Stimulated activated CD4-positive, alpha-beta T cell treated with anti-CD3 and anti-CD28 coated beads, TNF-alpha, amount 100 ng/mL, for 24 hours (primary cell): Measurements from ENCODE around the gene RASGRF1.
"Not testable (repeated sequence)": the region's sequence is repeated elsewhere in the genome, so short reads cannot be mapped to it uniquely, and the experiment has no call there.

Experiments
- DNase-seq, 3 experiments: peaks; one replicate each; pipeline ENCODE4 v3.0.0-alpha.2; 2020; ENCODE audit warnings: low read depth in 3 of 3

Gene RASGRF1

DNA sequence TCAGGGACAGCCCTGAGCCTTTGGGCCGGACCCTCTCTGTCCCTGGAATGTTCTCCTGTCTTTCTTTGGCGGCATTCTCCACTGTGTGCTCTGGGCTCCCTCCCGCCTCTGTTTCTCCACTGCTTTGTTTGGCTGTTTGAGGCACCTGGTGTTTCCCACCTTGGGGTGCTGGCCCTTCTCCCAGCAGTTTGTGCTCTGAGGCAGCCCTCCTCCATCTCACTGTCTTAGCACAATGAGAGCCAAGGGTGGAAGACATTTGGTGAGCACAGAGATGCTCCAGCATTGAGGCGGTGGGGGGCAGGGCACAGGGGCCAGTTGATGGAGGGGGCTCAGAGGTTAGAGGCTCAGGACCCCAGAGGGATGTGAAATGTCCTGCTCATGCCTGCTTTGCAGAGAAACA, 54.3 kb downstream of the RASGRF1 start:
- no peak for DNase-seq

DNA sequence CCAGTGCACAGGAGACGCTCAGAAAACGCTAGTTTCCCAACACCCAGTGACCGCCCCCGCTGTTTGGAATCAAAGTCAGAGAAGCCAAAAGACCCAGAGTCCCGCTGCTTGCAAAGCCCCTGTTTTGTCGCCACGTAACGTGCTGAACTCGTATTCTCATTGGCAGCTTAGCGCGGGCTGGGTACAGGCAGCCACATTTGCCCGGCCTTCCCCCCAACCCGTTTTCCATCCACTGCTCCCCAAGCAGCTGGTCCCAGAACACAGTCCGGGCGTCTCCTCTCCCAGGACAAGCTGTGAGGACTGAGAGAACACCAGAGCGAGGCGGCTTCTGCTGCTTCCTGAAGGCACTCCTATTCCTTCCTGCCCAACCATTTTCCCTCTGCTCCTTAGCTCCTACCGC, 54.8 kb downstream of the RASGRF1 start:
- DNase-seq = no peak

DNA sequence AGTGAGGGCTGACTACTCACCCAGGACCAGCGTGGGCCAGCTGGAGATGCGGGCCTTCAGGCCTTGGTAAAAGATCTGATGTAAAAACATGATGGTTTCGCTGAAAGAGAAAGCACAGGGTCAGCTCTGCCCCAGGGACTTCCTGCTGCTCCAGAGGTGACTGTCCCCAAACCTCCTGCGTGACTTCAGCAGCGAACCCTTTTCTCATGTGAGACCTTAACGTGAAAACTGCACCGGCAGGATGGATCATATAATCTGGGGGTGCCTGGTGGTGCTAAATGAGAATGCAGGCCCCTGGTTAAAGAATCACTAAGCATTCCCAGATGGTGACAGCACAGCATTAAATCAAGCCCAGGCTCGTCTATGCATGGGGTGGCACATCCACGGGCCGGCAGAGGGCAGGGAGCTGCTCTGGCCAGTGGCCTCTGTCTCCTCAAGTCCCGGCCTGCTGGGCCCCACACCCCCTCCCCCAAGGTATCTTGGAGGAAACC, 55.4 kb downstream of the RASGRF1 start:
- no peak for DNase-seq

DNA sequence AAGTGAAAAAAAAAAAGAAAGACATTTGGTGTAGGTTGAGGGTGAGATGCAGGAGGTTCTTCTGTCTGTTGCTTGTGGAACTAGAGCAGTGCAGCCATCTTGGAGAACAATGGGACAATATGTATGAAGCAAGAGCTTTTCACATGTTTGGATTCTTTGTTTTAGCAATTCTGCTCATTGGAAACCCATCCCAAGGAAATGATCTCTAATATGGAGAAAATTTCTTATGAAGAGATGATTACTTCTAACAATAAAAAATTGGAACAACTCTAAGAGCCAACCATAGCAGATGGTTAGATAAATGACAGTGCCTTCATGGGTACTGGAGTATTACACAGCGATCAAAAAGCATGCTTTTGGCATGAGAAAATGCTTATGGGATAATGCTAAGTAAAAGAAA, 56.3 kb downstream of the RASGRF1 start:
- no peak for DNase-seq

DNA sequence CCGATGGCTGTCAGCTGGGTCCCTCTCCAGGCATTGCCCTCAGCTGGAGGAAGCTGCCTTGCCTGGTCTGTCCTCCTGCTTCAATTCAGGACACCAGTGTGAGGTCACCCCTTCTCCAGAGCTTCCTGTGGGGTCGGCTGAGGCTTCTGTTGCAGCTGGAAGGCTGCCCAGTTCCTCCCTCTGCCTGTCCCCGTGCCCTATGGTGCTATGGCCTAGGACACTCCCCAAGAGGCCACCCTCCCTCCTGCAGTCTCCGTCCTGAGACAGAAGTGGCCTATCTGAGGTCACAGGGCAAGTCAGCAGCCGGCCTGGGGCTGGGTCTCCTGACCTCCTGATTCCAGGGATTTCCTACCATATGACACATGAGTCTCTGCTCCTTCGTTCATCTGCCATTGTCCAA, 57.9 kb downstream of the RASGRF1 start:
- DNase-seq = no peak

DNA sequence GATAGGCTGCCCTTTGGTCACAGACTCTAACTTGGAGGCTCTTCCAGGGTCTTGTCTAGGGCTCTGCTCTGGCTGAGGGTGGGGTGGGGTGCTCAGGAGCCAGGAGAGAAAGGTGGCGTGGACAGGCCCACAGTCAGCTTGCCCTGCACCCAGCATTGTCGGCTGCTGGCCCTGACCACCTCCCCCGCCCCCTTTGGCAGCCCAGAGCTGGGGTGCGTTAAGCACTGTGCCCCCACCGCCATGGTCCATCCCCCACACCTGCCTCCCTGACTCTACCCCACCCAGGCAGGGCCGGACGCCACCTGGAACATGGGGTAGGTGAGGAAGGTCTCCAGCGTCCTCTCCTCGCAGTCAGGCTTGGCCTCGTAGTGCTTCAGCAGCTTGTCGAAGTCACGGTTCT, 58.8 kb downstream of the RASGRF1 start:
- DNase-seq = no peak

DNA sequence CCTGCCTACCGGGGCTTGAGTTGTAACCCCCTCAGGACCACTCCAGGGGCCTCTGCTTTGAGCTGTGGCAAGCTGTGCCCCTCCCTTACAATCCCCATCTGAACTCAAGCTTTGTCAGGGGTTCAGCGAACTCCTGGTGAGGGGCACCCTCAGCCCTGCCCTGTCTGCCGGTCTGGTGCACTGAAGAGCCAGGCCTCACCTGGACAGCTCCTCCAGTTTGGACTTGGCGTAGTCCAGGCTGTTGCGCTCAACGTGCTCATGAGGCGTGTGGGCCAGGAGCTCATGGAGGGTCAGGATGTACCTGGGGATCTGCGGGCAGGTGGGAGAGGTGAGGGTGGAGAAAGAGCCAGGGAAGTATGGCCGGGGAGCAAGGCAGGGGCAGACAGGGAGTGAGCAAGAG, 59.4 kb downstream of the RASGRF1 start:
- DNase-seq = no peak

DNA sequence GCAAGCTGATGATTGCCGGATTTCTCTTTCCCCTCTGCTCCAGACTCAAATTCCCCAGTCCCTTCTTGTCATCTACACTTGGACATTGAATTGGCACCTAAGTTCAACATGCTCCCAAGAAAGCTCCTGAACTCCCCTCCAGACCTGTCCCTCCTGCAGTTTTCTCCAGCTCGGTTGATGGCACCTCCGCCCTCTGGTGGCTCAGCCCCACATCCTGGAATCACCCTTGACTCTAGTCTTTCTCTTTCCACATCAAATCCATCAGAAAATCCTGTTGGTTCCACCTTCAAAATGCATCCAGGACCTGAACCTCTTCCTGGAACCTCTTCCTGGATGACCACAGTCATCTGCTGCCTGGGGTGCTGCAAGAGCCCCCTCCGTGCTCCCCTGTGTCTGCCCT, 60.1 kb downstream of the RASGRF1 start:
- no peak for DNase-seq

DNA sequence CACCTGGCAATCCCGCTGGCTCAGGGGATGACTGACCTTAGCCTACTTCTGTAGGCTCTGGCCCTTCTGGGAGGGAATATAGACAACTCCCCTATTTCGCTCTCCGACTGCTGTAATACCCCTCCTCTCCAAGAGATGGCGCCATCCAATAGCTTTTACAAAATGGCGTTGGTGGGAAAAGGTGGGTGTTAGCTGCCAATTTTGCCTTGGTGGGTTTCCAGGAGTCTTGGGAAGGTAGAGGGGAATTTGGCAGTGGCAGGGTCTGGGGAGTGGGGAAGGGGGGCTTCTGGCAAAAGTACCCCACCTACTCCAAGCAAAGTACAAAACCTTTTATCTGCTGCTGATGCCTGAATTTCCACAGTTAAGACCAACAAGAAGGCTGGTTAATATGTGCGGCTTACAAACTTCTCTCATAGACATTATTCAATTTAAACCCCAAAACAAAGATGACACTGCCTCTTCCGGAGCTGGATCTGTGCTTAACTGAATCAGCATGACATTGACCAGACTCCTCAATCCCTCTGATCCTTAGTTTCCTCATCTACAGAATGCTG, 62.1 kb downstream of the RASGRF1 start:
- DNase-seq = peak in 1 of 3 experiments; percentile 27

DNA sequence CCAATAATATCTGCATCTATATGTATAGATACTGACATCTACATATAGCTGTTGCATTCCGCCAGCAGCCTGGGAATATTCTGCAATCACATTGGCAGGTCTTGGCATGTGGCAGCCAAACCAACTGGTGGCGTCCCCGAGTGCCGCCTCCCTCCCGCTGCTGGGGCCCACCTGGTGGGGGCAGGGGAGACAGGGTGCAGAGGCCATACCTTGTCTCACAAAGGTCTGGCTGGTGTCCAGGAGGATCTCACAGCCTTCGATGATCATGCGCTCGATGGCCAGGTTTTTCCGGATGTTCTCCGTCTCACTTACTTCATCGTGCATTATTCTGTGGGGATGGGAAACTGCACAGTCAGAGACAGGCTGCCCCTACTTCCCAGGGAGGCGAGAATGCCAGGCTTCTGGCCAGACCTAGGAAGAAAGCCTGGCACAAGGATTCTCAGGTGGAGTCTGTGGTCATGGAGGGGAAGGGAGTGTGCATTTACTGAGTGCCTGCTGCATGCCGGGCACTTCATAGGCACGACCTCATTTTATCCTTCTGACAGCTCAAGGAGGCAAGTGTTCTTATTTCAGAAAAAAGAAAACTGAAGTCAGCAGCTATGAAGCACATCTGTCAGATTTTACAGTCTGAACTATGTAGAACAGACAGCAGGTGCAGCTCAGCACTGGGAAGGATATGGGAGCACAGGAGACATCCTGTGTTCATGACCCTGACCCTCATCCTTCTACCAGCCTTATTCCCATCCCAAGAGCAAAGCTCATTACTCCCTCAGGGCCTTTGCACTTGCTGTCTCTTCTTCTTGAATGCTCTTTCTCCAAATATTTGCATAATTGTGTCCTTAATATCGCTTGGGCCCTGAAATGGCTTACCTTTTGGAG, 62.8 kb downstream of the RASGRF1 start:
- DNase-seq = no peak

DNA sequence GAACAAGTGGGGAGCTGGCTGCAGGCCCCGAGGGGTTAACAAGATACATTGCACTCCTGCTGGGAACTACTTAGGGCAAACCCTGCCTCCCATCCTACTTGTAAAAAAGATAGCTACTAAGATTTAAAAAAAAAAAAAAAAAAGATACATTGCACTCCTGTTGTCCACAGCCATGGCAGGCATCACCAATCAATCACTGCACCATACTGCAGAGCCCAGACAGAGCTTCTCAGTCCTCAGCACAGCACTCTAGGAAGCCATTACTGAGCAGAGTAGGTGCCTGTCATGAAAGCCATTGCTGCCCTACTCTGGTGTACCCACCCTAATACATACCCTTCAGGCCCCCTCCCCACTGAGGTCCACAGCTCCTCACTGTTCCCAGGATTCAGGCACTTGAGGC, 64.8 kb downstream of the RASGRF1 start:
- DNase-seq = no peak

DNA sequence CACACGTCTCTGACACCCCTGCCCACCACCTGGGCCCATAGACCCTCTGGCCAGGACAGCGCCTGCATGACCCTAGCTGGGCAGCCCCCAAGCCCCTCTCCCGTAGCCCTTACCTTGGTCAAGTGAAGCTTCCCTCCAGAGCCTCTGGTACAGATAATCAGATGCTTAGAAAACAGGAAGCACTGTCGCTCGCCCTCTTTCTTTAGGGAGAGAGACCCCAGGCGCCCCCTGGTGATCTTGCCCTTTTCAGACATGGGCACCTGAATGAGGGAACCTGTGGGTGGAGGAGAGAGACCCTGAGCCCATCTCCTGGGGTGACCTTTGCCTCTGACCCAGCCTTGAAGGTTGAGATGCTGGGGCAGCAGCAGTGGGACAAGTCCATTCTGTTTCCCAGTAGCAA, 65.4 kb downstream of the RASGRF1 start:
- DNase-seq = no peak

DNA sequence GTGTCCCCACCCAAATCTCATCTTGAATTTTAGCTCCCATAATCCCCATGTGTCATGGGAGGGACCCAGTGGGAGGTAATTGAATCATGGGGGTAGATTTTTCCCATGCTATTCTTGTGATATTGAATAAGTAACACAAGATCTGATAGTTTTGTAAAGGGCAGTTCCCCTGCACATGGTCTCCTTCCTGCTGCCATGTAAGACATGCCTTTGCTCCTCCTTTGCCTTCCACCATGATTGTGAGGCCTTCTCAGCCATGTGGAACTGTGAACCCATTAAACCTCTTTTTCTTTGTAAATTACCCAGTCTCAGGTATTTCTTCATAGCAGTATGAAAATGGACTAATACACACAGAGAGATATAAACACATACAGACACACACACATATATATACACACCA, 66.1 kb downstream of the RASGRF1 start:
- not testable (repeated sequence) for DNase-seq

DNA sequence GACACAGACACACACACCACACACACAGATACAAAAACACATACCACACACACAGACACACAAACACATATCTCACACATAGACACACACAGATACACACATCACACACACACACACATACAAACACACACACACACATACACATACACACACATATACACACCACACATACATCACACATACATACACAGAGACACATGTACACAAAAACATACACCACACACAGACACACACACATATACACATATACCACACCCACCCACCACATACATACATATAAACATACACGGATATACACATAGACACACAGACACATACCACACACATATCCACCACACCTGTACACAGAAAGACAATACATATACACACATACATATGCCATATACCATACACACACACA, 66.7 kb downstream of the RASGRF1 start:
- DNase-seq = no peak

DNA sequence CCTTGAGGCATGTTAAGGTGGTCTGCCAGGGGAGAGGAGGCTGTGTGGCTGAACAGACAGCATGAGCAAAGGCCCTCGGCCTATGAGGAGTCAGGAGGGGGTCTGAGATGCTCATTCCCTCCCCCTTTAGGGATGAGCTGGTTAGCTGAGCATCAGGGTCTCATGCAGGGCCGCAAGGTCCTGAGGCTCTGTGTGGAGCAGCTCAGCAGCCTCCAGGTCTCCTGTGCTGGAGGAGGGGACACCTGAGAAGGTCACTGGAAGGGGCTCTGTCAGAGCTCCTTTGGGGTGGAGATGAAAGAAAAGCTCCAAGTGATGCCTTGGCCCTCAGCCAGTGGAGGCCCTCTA, 67.1 kb downstream of the RASGRF1 start:
- DNase-seq = no peak

DNA sequence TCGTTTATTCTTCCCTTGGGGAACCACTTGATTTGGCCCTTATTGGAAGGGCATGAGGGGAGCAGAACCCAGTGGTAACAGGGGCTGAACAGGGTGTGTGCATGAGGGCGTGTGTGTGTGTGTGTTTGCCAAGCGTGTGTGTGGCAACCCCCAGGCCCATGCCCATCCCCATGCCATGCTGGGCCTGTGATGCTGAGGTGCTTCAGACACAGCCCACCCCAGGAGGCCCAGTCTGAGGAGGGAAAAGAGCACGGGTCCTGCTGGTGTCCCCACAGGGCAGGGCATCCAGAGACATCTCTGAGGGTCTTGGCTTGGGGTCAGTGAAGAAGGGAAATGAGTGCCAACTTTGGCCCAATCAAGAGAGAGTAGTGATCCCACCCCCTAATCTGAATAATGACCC, 71.6 kb downstream of the RASGRF1 start:
- no peak for DNase-seq

DNA sequence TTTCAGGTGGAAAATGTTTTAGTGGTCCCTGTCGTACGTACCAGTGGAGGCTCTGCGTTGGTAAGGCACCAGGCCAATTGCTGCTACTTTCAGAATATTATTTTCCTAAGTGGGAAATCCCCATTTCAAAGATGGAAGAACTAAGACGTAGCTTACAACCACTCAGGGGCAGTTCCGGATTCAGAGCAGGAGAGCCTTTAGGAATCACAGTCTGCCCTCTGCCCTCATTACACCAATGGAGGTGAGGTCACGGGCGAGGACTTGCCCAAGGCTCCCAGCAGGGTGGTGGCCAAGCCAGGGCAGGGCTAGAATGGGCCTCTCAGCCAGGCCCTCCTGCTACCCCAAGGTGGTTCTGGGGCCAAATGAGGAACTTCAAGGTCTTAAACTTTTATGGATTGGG, 72.6 kb downstream of the RASGRF1 start:
- no peak for DNase-seq

DNA sequence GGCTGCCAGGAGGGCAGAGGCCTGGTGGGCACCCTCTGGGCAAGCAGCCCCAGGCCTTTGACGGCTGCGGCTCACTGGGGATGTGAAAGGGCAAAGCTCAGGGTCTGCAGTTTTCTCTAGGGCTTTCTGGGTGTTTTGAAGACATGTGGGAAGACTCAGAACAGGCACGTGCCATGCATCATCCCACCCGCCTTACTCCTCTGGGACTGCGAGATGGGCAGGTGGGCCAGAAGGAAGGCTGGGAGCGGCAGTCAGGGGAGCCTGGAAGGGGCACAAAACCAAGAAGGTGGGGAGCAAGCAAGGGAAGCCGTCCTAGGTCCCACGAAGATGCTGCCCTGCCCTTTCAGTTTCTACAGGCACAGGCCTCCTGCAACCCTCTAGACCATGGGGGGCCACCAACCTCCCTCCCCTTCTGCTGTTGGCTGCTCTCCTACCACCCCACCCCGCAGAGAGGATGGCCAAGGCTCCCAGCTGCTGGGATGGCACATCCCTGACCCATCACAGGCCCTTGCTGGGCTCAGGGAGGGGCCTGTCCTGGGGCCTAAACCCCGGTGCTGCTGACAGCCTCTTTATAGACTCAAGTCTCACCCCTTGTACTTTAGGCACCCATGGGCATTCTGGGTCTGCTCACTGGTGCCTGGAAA, 73.9 kb downstream of the RASGRF1 start:
- no peak for DNase-seq

DNA sequence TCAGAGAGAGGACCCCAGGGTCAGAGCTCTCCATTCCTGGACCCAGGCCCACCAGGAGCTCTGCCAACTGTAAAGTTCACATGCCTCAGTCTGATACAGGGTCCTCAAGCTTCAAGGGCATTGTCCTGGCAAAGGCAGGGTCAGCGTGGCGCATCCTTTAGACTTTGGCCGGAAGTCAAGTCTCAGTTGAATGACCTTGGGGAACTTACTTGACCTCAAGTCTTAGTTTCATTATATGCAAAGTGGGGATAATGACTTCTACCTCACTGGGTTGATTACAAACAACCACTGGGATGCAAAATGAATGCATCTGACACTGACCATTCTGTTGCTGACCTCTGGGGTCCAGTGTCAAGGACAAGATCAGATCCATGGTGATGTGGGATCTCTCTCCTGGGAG, 75.2 kb downstream of the RASGRF1 start:
- DNase-seq = no peak

DNA sequence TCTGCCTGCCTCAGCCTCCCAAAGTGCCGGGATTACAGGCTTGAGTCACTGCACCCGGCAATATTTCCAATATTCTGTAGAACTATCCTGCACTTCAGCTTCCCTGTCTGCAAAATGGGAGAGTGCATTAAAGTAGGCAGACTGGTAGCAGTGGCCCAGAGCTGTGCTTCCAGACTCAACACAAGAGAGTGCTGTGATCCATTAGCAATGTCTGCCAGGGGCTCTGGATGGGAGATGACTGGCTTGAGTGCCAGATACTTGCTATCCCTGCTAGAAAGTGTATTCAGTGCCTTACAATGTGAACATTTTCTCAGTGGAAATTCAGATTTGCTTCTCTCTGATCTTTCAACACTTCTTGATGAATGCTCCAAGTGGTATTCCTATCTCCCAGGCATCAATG, 80.3 kb downstream of the RASGRF1 start:
- no peak for DNase-seq

DNA sequence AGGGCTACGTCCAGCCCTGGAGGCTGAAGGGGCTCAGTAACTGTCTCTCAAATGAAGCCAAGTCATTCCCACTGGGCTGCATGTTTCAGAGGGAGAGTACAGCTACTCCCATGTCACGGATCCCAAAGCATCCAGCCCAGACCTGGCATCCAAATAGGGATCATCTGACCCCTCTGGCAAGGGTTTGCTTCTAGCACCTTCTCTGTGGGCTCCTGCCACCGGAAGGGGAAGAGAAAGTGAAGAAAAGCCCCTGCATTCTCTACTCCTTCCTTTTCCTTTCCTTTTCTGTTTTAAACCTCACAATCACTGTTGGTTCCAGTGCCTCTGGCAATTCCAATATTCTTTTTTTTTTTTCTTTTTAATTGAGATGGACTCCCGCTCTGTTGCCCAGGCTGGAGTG, 81.2 kb downstream of the RASGRF1 start:
- DNase-seq = no peak

DNA sequence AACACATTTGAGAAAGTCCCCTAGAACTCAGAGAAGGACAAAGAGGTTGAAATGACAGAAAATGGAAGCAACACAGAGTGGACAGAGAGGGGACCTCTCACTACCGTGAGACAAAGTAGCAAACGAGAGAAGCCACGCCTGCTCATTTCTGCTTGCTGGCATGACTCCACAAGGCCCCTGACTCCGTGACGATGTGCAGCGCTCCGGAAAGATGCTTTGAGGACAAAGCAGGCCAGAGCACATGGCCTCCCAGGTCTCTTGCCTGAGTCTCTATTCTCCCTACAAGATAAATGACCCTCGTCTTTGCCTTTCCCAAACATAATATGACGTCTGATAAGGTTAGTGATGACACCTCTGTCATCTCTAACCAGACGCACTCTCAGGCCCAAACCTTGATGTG, 81.9 kb downstream of the RASGRF1 start:
- DNase-seq = no peak

DNA sequence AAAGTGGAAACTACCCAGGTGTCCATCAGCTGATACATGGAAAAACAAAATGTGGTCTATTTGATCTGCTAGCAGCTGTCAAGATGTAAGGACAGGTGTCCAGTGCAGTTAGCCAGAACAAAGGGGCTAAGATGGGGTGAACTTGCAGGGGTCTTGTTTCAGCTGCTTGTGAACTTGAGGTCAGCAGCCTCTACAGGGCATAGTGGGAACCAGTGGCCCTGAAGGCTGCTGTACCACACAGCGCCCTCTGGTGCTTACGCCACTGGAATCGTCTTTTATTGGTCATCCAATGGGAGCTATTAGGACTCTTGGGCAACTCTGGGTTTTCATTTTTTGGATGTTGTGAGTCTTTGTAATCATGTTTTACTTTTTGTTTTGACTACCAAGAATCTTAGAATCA, 83.5 kb downstream of the RASGRF1 start:
- peak in 1 of 3 experiments; percentile 13 for DNase-seq
